H9 (cell line): ENCODE measurements around the gene NPAS3. TPM values are rescaled to one million over a fixed set of nuclear protein-coding genes. Genes with fewer than 3 reads are reported as not detected.

Experiments
- DNase-seq: peaks from one replicate; pipeline ENCODE4 v3.0.0-alpha.2; 2017
- H2AFZ ChIP-seq: one replicate; pipeline ENCODE4 v1.6.1; 2013; ENCODE audit warnings: mild to moderate bottlenecking, low read length, control low read depth, moderate library complexity
- H2AK5ac ChIP-seq: 2 replicates; pipeline ENCODE4 v1.6.1; 2013; ENCODE audit warnings: low read length, control low read depth, mixed read lengths; ENCODE audit not compliant: insufficient read length
- H2BK120ac ChIP-seq: one replicate; pipeline ENCODE4 v1.6.1; 2013; ENCODE audit warnings: low read depth, mild to moderate bottlenecking, low read length, control low read depth, inconsistent platforms; ENCODE audit not compliant: poor library complexity, severe bottlenecking
- H2BK12ac ChIP-seq: 2 replicates; pipeline ENCODE4 v1.6.1; 2013; ENCODE audit warnings: low read length, control low read depth, mixed read lengths, low read depth; ENCODE audit not compliant: insufficient read length
- H2BK15ac ChIP-seq: 2 replicates; pipeline ENCODE4 v1.6.1; 2013; ENCODE audit warnings: low read depth, low read length, control low read depth
- H2BK20ac ChIP-seq: one replicate; pipeline ENCODE4 v1.6.1; 2013; ENCODE audit warnings: low read depth, mild to moderate bottlenecking, low read length, control low read depth, inconsistent platforms; ENCODE audit not compliant: poor library complexity, severe bottlenecking
- H2BK5ac ChIP-seq: 2 replicates; pipeline ENCODE4 v1.6.1; 2013; ENCODE audit warnings: low read length, control low read depth, mixed read lengths; ENCODE audit not compliant: insufficient read length
- H3K14ac ChIP-seq: 2 replicates; pipeline ENCODE4 v1.6.1; 2013; ENCODE audit warnings: low read length, control low read depth; ENCODE audit not compliant: insufficient read depth
- H3K18ac ChIP-seq: 2 replicates; pipeline ENCODE4 v1.6.1; 2013; ENCODE audit warnings: low read depth, mild to moderate bottlenecking, mixed read lengths, low read length, control low read depth; ENCODE audit not compliant: insufficient read length
- H3K23ac ChIP-seq: 2 replicates; pipeline ENCODE4 v1.6.1; 2013; ENCODE audit warnings: low read length, control low read depth, mixed read lengths, low read depth; ENCODE audit not compliant: insufficient read length
- H3K23me2 ChIP-seq: 2 replicates; pipeline ENCODE4 v1.6.1; 2013; ENCODE audit warnings: low read depth, mild to moderate bottlenecking, mixed read lengths, low read length, control low read depth; ENCODE audit not compliant: insufficient read length, poor library complexity, severe bottlenecking
- H3K27ac ChIP-seq: 2 replicates; pipeline ENCODE4 v1.5.1; 2013; ENCODE audit warnings: low read length, control low read depth, mixed read lengths, low read depth; ENCODE audit not compliant: insufficient read length
- H3K27me3 ChIP-seq: 2 replicates; pipeline ENCODE4 v1.6.1; 2013; ENCODE audit warnings: low read length, control low read depth, inconsistent platforms; ENCODE audit not compliant: insufficient read depth
- H3K4ac ChIP-seq: 2 replicates; pipeline ENCODE4 v1.6.1; 2013; ENCODE audit warnings: low read depth, mild to moderate bottlenecking, control low read depth, inconsistent platforms, low read length, moderate library complexity
- H3K4me1 ChIP-seq: 2 replicates; pipeline ENCODE4 v1.6.1; 2013; ENCODE audit warnings: low read length, control low read depth, inconsistent platforms; ENCODE audit not compliant: insufficient read depth
- H3K4me2 ChIP-seq: 2 replicates; pipeline ENCODE4 v1.6.1; 2013; ENCODE audit warnings: low read length, control low read depth, mixed read lengths; ENCODE audit not compliant: insufficient read length, insufficient read depth
- H3K56ac ChIP-seq: 2 replicates; pipeline ENCODE4 v1.6.1; 2013; ENCODE audit warnings: low read depth, mild to moderate bottlenecking, mixed read lengths, low read length, control low read depth; ENCODE audit not compliant: insufficient read length
- H3K79me1 ChIP-seq: 2 replicates; pipeline ENCODE4 v1.6.1; 2013; ENCODE audit warnings: low read depth, mild to moderate bottlenecking, moderate library complexity, low read length, control low read depth, inconsistent platforms; ENCODE audit not compliant: insufficient read depth, poor library complexity, severe bottlenecking
- H3K79me2 ChIP-seq: 2 replicates; pipeline ENCODE4 v1.6.1; 2013; ENCODE audit warnings: low read length, control low read depth, inconsistent platforms; ENCODE audit not compliant: insufficient read depth
- H3K9ac ChIP-seq: 2 replicates; pipeline ENCODE4 v1.6.1; 2013; ENCODE audit warnings: low read length, control low read depth, mixed read lengths; ENCODE audit not compliant: insufficient read length; ENCODE audit errors: extremely low read depth
- H3K9me3 ChIP-seq: one replicate; pipeline ENCODE4 v1.6.1; 2013; ENCODE audit warnings: low read depth, low read length, inconsistent platforms; ENCODE audit not compliant: control insufficient read depth
- H3T11ph ChIP-seq: one replicate; pipeline ENCODE4 v1.6.1; 2013; ENCODE audit warnings: mild to moderate bottlenecking, low read length, control low read depth, inconsistent platforms
- H4K20me1 ChIP-seq: one replicate; pipeline ENCODE4 v1.6.1; 2013; ENCODE audit not compliant: control insufficient read depth, insufficient read length, insufficient read depth
- H4K5ac ChIP-seq: 2 replicates; pipeline ENCODE4 v1.6.1; 2013; ENCODE audit warnings: low read depth, mild to moderate bottlenecking, mixed read lengths, low read length, control low read depth; ENCODE audit not compliant: insufficient read length
- H4K8ac ChIP-seq: replicated peaks from 2 replicates; pipeline ENCODE4 v1.6.1; 2013; ENCODE audit warnings: low read length, control low read depth, mixed read lengths, low read depth; ENCODE audit not compliant: insufficient read length
- H4K91ac ChIP-seq: 2 replicates; pipeline ENCODE4 v1.6.1; 2013; ENCODE audit warnings: low read depth, mild to moderate bottlenecking, moderate library complexity, mixed read lengths, low read length, control low read depth; ENCODE audit not compliant: insufficient read length
- H3K27ac Mint-ChIP-seq, 3 experiments: 2 replicates in 2 of 3; 3 replicates in 1 of 3; pipeline ENCODE4 v1.8.0; 2020 to 2021; ENCODE audit warnings: mixed read lengths in 3 of 3, mild to moderate bottlenecking in 1 of 3, moderate library complexity in 1 of 3
- H3K27me3 Mint-ChIP-seq: 2 replicates; pipeline ENCODE4 v1.8.0; 2021; ENCODE audit warnings: low read depth, mild to moderate bottlenecking, moderate library complexity, mixed read lengths
- H3K36me3 Mint-ChIP-seq, 3 experiments: 2 replicates in 2 of 3; 3 replicates in 1 of 3; pipeline ENCODE4 v1.8.0; 2020 to 2021; ENCODE audit warnings: low read depth in 3 of 3, mixed read lengths in 3 of 3; ENCODE audit not compliant: insufficient read depth in 1 of 3
- H3K4me1 Mint-ChIP-seq, 2 experiments: 2 replicates each; pipeline ENCODE4 v1.8.0; 2020; ENCODE audit warnings: mixed read lengths in 2 of 2
- H3K4me3 Mint-ChIP-seq, 2 experiments: 2 replicates in 1 of 2; 3 replicates in 1 of 2; pipeline ENCODE4 v1.8.0; 2020 to 2021; ENCODE audit warnings: mild to moderate bottlenecking in 2 of 2, mixed read lengths in 2 of 2, moderate library complexity in 1 of 2
- H3K9me3 Mint-ChIP-seq, 2 experiments: 2 replicates in 1 of 2; 3 replicates in 1 of 2; pipeline ENCODE4 v1.8.0; 2020; ENCODE audit warnings: mild to moderate bottlenecking in 2 of 2, mixed read lengths in 2 of 2, moderate library complexity in 1 of 2
- WGBS: extraction: QIAGEN DNeasy Blood & Tissue Kit; methylation state at CpG from one replicate; pipeline ENCODE4 v1.1.7; 2013; ENCODE audit warnings: missing lambda C conversion rate, low lambda C conversion rate, mixed read lengths; ENCODE audit not compliant: insufficient read length; ENCODE audit errors: extremely low coverage; 5-methylcytosine and 5-hydroxymethylcytosine counted together
- total RNA-seq: library from RNA; stranded (reverse); gene quantifications from 2 replicates; pipeline ENCODE4 v1.2.1, GENCODE V29; 2021
- TF ChIP-seq, protein P1 (sequence below): fragments of 200-600 bp; sonication (generic); conservative IDR thresholded peaks from 3 replicates; pipeline ENCODE4 v1.8.0; 2021; ENCODE audit warnings: antibody characterized with exemption, mild to moderate bottlenecking

Gene NPAS3
- total RNA-seq, 1 experiment from 2014 or later = 0.17 TPM

DNA sequence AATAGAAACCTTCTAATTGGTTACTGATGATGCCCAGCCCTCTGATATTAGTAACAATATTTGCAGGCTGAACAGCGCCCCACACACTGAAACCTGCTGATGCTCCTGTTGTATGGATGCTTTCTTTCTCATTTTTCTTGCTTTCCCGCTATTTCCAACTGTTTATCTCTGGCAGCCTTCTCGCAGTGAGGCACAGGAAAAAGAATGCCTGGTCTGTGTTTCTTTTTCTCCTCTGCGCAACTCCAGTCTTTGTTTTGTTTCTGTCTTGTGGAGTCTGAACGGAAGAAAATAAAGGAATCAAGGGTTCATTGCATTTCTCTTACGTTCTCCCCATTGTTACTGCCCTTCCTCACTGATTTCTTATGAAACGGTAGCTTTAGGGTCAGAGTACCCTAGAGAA is 561.0 kb downstream of the NPAS3 start:
- Histone ChIP-seq H2AK5ac (no peak overlapping the region), H2BK12ac (no peak overlapping the region), H4K8ac (no peak overlapping the region), H3K79me1 (no peaks in the 10 kb centered on the region), H2BK120ac (no peak overlapping the region), H3K9ac (no peak overlapping the region), H3K27ac (no peak overlapping the region), H3K14ac (no peak overlapping the region), H2AFZ (peak overlapping the region; percentile 40), H2BK20ac (no peak overlapping the region), H3K4me1 (no peaks in the 10 kb centered on the region), H3K9me3 (no peaks in the 10 kb centered on the region), H3K4ac (no peak overlapping the region), H3K18ac (no peak overlapping the region), H4K5ac (no peak overlapping the region), H3K56ac (no peak overlapping the region), H3K23ac (no peak overlapping the region), H3K23me2 (no peaks in the 10 kb centered on the region), H3K27me3 (no peaks in the 10 kb centered on the region), H2BK5ac (no peak overlapping the region), H2BK15ac (no peak overlapping the region), H3K4me2 (no peak overlapping the region), H3T11ph (no peak overlapping the region), H3K79me2 (no peaks in the 10 kb centered on the region), H4K91ac (no peak overlapping the region), H4K20me1 (no peaks in the 10 kb centered on the region)
- Mint-ChIP-seq H3K9me3 (peaks cover 12 to 17% of the 10 kb centered on the region in 2 experiments; a peak in 4 of 5 replicates), H3K36me3 (peaks cover 6 to 12% (median 6%) of the 10 kb centered on the region in 3 experiments; a peak in 6 of 7 replicates), H3K4me3 (no peak overlapping the region), H3K4me1 (no peaks in the 10 kb centered on the region), H3K27ac (no peak overlapping the region), H3K27me3 (no peaks in the 10 kb centered on the region)
- DNase-seq = no peak
- TF ChIP-seq, protein P1, sequence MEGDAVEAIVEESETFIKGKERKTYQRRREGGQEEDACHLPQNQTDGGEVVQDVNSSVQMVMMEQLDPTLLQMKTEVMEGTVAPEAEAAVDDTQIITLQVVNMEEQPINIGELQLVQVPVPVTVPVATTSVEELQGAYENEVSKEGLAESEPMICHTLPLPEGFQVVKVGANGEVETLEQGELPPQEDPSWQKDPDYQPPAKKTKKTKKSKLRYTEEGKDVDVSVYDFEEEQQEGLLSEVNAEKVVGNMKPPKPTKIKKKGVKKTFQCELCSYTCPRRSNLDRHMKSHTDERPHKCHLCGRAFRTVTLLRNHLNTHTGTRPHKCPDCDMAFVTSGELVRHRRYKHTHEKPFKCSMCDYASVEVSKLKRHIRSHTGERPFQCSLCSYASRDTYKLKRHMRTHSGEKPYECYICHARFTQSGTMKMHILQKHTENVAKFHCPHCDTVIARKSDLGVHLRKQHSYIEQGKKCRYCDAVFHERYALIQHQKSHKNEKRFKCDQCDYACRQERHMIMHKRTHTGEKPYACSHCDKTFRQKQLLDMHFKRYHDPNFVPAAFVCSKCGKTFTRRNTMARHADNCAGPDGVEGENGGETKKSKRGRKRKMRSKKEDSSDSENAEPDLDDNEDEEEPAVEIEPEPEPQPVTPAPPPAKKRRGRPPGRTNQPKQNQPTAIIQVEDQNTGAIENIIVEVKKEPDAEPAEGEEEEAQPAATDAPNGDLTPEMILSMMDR = no peak
- no CpG with 5 or more reads among the region's 7 CpGs for WGBS
